ENCODE data around the gene TPSAB1. TPM values are rescaled to one million over a fixed set of nuclear protein-coding genes. Genes with fewer than 3 reads are reported as not detected.
"Not testable (repeated sequence)": the region's sequence is repeated elsewhere in the genome, so short reads cannot be mapped to it uniquely, and the experiment has no call there.

The TPSAB1 gene
- total RNA-seq, result not detected in 2 replicates

DNA sequence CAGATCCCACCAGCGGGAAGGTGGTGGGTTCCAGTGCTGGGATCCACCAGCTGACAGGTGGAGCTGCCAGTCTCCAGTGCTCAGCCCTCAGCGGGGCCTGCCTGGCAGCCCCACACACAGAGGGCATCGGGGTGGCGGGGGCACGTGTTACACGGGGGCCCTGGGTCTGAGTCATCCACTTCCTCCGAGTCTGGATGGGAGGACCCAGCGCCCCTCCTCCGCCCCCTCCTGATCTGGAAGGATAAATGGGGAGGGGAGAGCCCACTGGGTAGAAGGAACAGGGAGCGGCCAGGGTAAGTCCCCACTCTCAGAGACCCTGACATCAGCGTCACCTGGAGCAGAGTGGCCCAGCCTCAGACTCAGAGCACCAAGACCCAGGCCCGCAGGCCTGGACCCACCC lies at the start of gene TPSAB1:
Gene TPSAB1 (plus strand): TSS at position 270 of the 400 bp plus-strand sequence. CDS start 234 bp downstream, outside the sequence.
- intact Hi-C loops (cut with micrococcal nuclease); H3K36me3 Mint-ChIP-seq (ENCODE audit: low read depth); H3K4me3 Mint-ChIP-seq (ENCODE audit: low read depth); DNase-seq (ENCODE audit: low spot score); H3K4me1 Mint-ChIP-seq (ENCODE audit: low read depth); H3K27me3 Mint-ChIP-seq (ENCODE audit: low read depth); H3K27ac Mint-ChIP-seq; H3K9me3 Mint-ChIP-seq: not testable (repeated sequence)

DNA sequence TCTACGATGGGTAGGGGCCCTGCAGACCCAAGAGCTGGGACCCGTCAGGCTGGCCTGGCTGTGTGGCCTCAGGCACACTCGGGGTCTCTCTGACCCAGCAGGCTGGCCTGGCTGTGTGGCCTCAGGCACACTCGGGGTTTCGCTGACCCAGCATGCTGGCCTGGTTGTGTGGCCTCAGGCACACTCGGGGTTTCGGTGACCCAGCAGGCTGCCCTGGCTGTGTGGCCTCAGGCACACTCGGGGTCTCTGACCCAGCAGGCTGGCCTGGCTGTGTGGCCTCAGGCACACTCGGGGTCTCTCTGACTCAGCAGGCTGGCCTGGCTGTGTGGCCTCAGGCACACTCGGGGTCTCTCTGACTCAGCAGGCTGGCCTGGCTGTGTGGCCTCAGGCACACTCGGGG lies 49.7 kb upstream of the TPSAB1 start:
- H3K36me3 Mint-ChIP-seq (ENCODE audit: low read depth); DNase-seq (ENCODE audit: low spot score); H3K27me3 Mint-ChIP-seq (ENCODE audit: low read depth); H3K27ac Mint-ChIP-seq; H3K4me1 Mint-ChIP-seq (ENCODE audit: low read depth); H3K9me3 Mint-ChIP-seq; H3K4me3 Mint-ChIP-seq (ENCODE audit: low read depth); intact Hi-C loops (cut with micrococcal nuclease): not testable (repeated sequence)

DNA sequence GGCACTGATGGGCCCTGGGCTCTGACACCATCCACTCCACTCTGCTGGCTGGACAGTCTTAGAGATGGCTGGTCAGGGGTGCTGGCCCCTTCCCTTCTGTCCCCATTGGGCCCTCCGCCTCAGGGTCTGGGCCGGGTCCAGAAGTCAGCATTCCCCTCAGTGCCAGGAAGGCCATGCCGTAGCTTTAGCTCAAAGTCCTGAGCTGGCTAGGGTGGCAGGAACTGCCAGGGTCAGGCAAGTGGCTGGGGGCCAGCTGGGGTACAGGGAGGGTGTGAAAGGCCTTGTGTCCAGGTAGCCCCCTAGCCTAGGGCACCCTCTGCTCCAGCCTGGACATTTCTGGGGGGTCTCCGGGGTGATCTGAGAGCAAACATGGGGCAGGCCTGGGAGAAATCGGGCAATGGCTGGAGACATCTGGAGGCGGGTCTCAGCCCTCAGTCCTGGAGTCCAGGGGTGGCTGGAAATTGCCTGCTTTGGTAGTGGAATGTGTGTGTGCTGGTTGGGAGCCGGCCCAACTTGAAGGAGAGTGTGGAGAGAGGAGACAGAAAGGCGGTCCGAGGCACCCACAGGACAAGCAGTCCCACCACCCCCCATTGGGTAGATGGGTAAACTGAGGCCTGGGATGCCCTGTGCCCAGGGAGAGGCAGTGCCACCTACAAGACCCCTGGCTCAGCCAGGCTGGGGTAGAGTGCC lies 48.0 kb upstream of the TPSAB1 start:
- no peak overlapping the region for H3K27ac Mint-ChIP-seq
- no peak for DNase-seq (ENCODE audit: low spot score)
- no peaks in the 10 kb centered on the region for H3K9me3 Mint-ChIP-seq
- intact Hi-C loops (cut with micrococcal nuclease), result no loop called here
- H3K27me3 Mint-ChIP-seq (ENCODE audit: low read depth), result no peaks in the 10 kb centered on the region
- H3K4me1 Mint-ChIP-seq (ENCODE audit: low read depth), result no peaks in the 10 kb centered on the region
- H3K4me3 Mint-ChIP-seq (ENCODE audit: low read depth), result no peak overlapping the region
- no peaks in the 10 kb centered on the region for H3K36me3 Mint-ChIP-seq (ENCODE audit: low read depth)

GRCh38 chr16:1193143-1193824 lies 47.2 kb upstream of the TPSAB1 start:
- Mint-ChIP-seq H3K4me3 (ENCODE audit: low read depth) (no peak overlapping the region), H3K36me3 (ENCODE audit: low read depth) (no peaks in the 10 kb centered on the region), H3K27me3 (ENCODE audit: low read depth) (no peaks in the 10 kb centered on the region), H3K27ac (no peak overlapping the region), H3K4me1 (ENCODE audit: low read depth) (no peaks in the 10 kb centered on the region), H3K9me3 (no peaks in the 10 kb centered on the region)
- DNase-seq (ENCODE audit: low spot score), result no peak
- intact Hi-C loops (cut with micrococcal nuclease), result no loop called here

DNA sequence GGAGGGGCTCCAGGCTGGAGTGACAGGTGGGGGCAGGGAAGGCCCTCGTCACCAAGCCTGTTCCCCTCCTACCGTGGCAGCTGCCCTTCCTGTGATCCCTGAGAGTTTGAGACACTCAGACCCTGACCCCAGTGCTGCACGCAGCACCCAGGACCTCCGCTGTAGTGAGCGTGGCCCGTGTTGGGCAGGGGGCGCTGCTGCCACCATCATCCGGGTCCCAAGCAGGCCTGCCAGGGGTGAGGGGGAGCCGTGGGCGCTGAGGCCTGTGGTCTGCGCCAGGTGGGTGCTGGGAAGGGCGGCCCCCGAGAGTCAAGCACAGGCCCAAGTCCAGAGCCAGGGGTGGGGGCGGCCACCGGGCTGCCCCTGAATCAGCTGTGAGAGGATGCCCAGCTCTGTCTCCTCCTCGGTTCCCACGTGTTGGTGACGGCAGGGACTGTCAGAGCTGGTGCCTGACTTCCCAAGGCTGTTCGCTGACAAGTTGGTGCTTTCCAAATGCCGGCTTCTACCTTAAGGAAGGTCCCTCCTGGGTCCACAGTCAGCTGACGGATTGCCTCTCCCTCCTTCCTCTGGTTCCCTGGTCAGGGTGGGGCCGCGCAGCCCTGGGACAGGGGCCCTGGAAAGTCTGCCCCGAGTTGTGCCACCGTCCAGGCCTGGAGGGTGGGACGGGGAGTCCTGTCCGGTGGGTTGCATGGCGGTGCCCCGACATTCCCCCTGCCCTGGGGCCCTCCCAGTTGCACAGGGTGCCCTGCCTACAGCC lies 46.5 kb upstream of the TPSAB1 start:
- no peaks in the 10 kb centered on the region for H3K4me1 Mint-ChIP-seq (ENCODE audit: low read depth)
- no peaks in the 10 kb centered on the region for H3K36me3 Mint-ChIP-seq (ENCODE audit: low read depth)
- H3K9me3 Mint-ChIP-seq, result no peaks in the 10 kb centered on the region
- no peak overlapping the region for H3K27ac Mint-ChIP-seq
- no peaks in the 10 kb centered on the region for H3K27me3 Mint-ChIP-seq (ENCODE audit: low read depth)
- intact Hi-C loops (cut with micrococcal nuclease), result no loop called here
- H3K4me3 Mint-ChIP-seq (ENCODE audit: low read depth), result no peak overlapping the region
- no peak for DNase-seq (ENCODE audit: low spot score)

DNA sequence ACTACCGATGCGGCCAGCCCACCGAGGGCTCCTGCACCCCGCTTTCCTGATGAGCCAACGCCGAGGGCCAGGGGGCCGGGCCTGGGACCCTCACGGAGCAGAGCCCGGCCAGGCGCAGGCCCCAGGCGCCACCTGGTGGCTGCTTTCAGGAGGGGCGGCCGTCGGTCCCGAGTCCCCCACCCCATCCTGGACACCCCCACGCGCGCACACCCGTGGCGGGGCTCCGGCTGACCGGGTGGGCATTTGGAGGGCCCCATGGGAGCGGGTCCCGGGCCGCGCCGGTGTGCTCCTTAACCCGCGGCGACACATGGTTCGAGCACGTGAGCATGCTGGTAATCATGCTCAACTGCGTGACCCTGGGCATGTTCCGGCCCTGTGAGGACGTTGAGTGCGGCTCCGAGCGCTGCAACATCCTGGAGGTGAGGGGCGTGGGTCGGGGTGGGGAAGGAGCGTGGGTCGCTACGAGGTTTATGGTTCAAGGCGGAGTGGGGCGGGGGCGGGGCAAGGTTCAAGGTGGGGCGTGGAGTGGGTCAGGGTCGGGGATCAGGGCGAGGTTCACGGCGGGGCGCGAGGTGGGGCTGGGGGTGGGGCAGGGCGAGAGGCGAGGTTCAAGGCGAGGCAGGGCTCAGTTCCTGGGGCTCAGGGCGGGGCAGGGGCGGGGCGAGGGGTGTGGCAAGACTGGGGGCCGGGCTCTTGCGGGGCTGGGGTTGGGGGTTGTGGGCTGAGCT lies 45.7 kb upstream of the TPSAB1 start:
- H3K4me1 Mint-ChIP-seq (ENCODE audit: low read depth), result no peaks in the 10 kb centered on the region
- no peak for DNase-seq (ENCODE audit: low spot score)
- H3K4me3 Mint-ChIP-seq (ENCODE audit: low read depth), result no peak overlapping the region
- intact Hi-C loops (cut with micrococcal nuclease), result no loop called here
- no peaks in the 10 kb centered on the region for H3K36me3 Mint-ChIP-seq (ENCODE audit: low read depth)
- H3K9me3 Mint-ChIP-seq, result no peaks in the 10 kb centered on the region
- no peaks in the 10 kb centered on the region for H3K27me3 Mint-ChIP-seq (ENCODE audit: low read depth)
- no peak overlapping the region for H3K27ac Mint-ChIP-seq

- no peak overlapping the region for H3K27ac Mint-ChIP-seq
- no peaks in the 10 kb centered on the region for H3K4me1 Mint-ChIP-seq (ENCODE audit: low read depth)
- no peaks in the 10 kb centered on the region for H3K36me3 Mint-ChIP-seq (ENCODE audit: low read depth)
- no peak overlapping the region for H3K4me3 Mint-ChIP-seq (ENCODE audit: low read depth)
- DNase-seq (ENCODE audit: low spot score), result no peak
- intact Hi-C loops (cut with micrococcal nuclease), result no loop called here
- no peaks in the 10 kb centered on the region for H3K9me3 Mint-ChIP-seq
- H3K27me3 Mint-ChIP-seq (ENCODE audit: low read depth), result no peaks in the 10 kb centered on the region
Measured at GRCh38 chr16:1195393-1195666, 45.2 kb upstream of the TPSAB1 start.

DNA sequence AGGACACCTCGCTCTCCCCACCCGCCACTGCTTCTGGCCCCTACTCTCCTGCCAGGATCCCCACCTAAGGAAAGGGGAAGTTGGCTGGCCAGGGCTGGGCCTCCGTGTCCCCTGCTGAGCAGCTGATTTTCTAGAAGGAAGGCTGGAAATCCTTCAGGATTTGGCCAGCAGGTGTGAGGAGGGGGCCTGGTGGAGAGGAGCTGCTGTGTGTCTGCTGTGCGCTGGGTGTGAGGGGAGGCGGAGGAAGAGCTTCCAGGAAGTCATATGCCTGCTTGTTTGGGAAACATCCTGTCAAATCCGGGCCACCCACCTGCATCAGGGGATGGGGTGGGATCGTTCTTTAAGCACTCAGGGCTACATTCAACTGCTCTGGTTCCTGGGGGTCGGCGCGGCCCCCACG lies 44.0 kb upstream of the TPSAB1 start:
- H3K27ac Mint-ChIP-seq, result no peak overlapping the region
- H3K4me3 Mint-ChIP-seq (ENCODE audit: low read depth), result no peak overlapping the region
- intact Hi-C loops (cut with micrococcal nuclease), result no loop called here
- H3K9me3 Mint-ChIP-seq, result no peaks in the 10 kb centered on the region
- H3K27me3 Mint-ChIP-seq (ENCODE audit: low read depth), result no peaks in the 10 kb centered on the region
- no peak for DNase-seq (ENCODE audit: low spot score)
- no peaks in the 10 kb centered on the region for H3K36me3 Mint-ChIP-seq (ENCODE audit: low read depth)
- no peaks in the 10 kb centered on the region for H3K4me1 Mint-ChIP-seq (ENCODE audit: low read depth)

DNA sequence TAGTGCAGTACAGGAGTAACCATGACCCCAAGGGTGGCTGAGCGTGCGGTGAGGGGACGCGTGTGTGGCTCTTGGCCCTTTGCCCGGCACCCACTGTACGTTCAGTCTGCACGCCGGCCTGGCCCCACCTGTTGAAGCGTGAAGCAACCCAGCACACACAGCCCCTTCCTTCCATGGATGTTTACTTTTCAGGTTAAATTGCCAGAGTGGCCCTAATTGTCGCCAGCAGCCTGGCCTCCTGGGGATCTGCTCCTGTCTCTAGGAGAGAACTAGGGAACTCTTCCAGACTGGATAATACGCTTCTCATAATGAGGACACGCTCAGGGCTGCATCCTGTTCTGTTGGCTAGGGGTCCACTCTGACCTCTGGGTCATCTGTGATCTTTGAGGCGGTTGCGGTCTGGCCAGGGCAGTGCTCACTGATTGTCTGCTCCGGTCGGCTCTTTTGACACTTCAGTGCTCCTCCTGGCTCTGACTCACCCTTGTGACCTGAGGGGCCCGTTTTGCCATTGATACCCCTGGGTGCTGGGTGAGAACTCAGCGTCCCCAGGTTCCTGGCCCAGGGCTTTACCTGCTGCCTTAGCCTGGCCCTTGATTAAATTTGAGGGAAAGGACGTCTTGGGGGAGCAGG lies 43.2 kb upstream of the TPSAB1 start:
- H3K4me3 Mint-ChIP-seq (ENCODE audit: low read depth), result no peak overlapping the region
- intact Hi-C loops (cut with micrococcal nuclease), result no loop called here

DNA sequence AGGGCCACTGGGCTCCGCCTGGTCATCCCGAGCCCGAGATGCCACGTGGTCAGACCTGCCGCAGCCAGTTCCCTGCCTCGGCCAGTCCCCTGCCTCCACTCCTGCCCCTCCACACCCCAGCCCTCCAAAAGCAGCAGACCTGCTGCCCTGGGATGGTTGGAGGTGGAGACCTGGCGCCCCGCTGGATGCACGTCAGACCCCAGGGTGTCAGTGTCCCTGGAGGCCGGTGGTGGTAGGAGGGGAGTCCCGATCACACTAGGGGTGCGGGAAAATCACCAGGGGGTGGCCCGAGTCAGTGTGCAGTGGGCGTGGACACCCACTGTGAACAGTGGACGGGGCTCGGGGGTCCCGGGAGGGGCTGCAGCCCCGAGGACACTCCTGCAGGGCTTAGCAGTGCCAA lies 42.3 kb upstream of the TPSAB1 start:
- intact Hi-C loops (cut with micrococcal nuclease), result no loop called here
- no peak overlapping the region for H3K4me3 Mint-ChIP-seq (ENCODE audit: low read depth)
- no peak overlapping the region for H3K27ac Mint-ChIP-seq
- H3K36me3 Mint-ChIP-seq (ENCODE audit: low read depth), result no peaks in the 10 kb centered on the region
- no peaks in the 10 kb centered on the region for H3K4me1 Mint-ChIP-seq (ENCODE audit: low read depth)
- H3K9me3 Mint-ChIP-seq, result no peaks in the 10 kb centered on the region
- DNase-seq (ENCODE audit: low spot score), result no peak
- no peaks in the 10 kb centered on the region for H3K27me3 Mint-ChIP-seq (ENCODE audit: low read depth)

More for the DNA sequence above, 43.2 kb upstream of the TPSAB1 start:
- DNase-seq (ENCODE audit: low spot score), result no peak
- no peaks in the 10 kb centered on the region for H3K9me3 Mint-ChIP-seq
- H3K36me3 Mint-ChIP-seq (ENCODE audit: low read depth), result no peaks in the 10 kb centered on the region
- no peaks in the 10 kb centered on the region for H3K27me3 Mint-ChIP-seq (ENCODE audit: low read depth)
- H3K4me1 Mint-ChIP-seq (ENCODE audit: low read depth), result no peaks in the 10 kb centered on the region
- H3K27ac Mint-ChIP-seq, result no peak overlapping the region

- H3K4me1 Mint-ChIP-seq (ENCODE audit: low read depth); H3K36me3 Mint-ChIP-seq (ENCODE audit: low read depth); H3K4me3 Mint-ChIP-seq (ENCODE audit: low read depth); H3K9me3 Mint-ChIP-seq; H3K27me3 Mint-ChIP-seq (ENCODE audit: low read depth); DNase-seq (ENCODE audit: low spot score); intact Hi-C loops (cut with micrococcal nuclease); H3K27ac Mint-ChIP-seq: not testable (repeated sequence)
Measured at GRCh38 chr16:1198671-1199346, 41.7 kb upstream of the TPSAB1 start.

DNA sequence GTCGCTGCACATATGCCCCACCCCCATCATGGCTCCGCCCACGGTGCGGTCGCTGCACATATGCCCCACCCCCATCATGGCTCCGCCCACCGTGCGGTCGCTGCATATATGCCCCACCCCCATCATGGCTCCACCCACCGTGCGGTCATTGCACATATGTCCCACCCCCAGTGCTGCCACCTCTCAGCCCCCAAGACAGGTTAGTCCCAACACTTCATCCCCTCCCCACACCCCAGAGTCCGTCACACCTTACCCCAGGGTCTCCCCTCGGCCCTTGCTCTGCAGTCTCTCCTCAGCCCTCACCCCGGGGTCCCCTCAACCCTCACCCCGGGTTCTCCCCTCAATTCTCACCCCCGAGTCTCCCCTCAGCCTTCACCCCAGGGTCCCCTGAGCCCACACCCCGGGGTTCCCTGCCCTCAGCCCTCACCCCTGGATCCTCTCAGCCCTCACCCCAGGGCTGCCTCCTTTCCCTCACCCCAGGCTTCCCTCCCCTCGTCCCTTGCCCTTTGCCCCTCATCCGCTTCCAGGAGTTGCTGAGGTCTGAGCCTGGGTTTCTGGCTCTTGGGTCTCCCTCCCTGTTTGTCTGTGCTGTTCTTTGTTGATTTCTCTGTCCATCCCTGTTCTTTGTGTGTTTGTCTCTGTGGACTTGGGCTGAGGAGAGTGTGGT lies 41.0 kb upstream of the TPSAB1 start:
- DNase-seq (ENCODE audit: low spot score), result no peak
- Mint-ChIP-seq H3K36me3 (ENCODE audit: low read depth) (no peaks in the 10 kb centered on the region), H3K4me1 (ENCODE audit: low read depth) (no peaks in the 10 kb centered on the region), H3K4me3 (ENCODE audit: low read depth) (no peak overlapping the region), H3K27ac (no peak overlapping the region), H3K9me3 (no peaks in the 10 kb centered on the region), H3K27me3 (ENCODE audit: low read depth) (no peaks in the 10 kb centered on the region)
- intact Hi-C loops (cut with micrococcal nuclease), result no loop called here

All from activated T-helper 2 cell treated with anti-CD3 and anti-CD28 coated beads, Interferon-gamma antibody, Interleukin-2, Interleukin-4, amounts not matched to agents 10 μg/mL and 5 μg/mL and 100 μg/mL, durations not matched to agents 14 hours and 24 hours and 36 hours (primary cell).